WERI-Rb-1 (cell line): ENCODE results near the gene ATP5IF1.
A peak's percentile ranks its signal among the peaks of the same experiment; 100 is the strongest.

Experiments
- DNase-seq: peaks from one replicate; pipeline ENCODE4 v3.0.0-alpha.2; 2020
- H3K27ac ChIP-seq: fragments of 250-450 bp; sonication (Bioruptor Pico); 2 replicates; pipeline ENCODE4 v1.5.1; 2020; ENCODE audit warnings: mild to moderate bottlenecking, moderate library complexity
- H3K27me3 ChIP-seq: fragments of 250-450 bp; sonication (Bioruptor Pico); 2 replicates; pipeline ENCODE4 v1.5.1; 2021; ENCODE audit warnings: mild to moderate bottlenecking, low read depth, moderate library complexity; ENCODE audit not compliant: insufficient read depth, severe bottlenecking
- H3K36me3 ChIP-seq: fragments of 250-450 bp; sonication (Bioruptor Pico); 2 replicates; pipeline ENCODE4 v1.5.1; 2020; ENCODE audit warnings: mild to moderate bottlenecking, moderate library complexity
- H3K4me3 ChIP-seq: 2 replicates; pipeline ENCODE4 v1.5.1; 2011; ENCODE audit warnings: low read depth, mild to moderate bottlenecking, control low read depth, low read length
- H3K9me3 ChIP-seq: fragments of 250-450 bp; sonication (Bioruptor Pico); 2 replicates; pipeline ENCODE4 v1.5.1; 2021; ENCODE audit warnings: mild to moderate bottlenecking, moderate library complexity; ENCODE audit not compliant: severe bottlenecking
- TF ChIP-seq, protein P1 (sequence below): IDR thresholded peaks from 2 replicates; pipeline ENCODE4 v1.5.1; 2011; ENCODE audit warnings: low read depth, mild to moderate bottlenecking, control low read depth, inconsistent platforms, low read length

The ATP5IF1 gene

DNA sequence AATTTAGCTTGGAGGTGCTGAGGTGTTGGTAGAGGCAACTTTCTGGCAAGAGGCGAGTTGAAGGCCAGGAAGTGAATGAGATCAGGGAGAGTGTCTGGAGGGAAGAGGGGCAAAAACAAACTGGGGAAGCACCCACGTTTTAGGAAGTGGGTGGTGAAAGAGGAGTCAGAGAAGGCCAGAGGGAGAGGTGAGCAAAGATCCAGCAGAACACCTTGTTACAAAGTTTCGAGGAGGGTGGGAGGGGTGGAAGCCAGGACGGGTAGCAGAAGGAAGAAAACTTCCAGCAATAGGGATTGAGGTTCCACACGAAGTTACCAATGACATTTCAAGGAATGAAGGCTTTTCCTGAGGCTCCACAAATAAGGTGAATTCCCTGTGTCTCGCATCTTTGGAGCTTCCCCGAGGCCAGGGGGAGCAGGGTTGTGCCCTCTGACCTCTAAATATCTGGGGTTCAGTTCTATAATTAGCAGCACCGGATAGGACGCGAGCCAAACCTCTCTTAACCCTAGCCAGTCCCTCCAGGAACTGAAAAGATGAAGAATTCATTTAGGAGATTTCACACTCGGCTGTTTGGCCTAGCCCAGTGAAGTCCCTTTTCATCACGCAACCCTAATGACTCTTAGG, 22.8 kb downstream of the ATP5IF1 start:
- H3K27me3 ChIP-seq, result no peaks in the 10 kb centered on the region
- H3K36me3 ChIP-seq, result no peaks in the 10 kb centered on the region
- peak overlapping the region; percentile 32 for H3K27ac ChIP-seq
- DNase-seq, result no peak
- H3K9me3 ChIP-seq, result no peaks in the 10 kb centered on the region
- TF ChIP-seq, protein P1, sequence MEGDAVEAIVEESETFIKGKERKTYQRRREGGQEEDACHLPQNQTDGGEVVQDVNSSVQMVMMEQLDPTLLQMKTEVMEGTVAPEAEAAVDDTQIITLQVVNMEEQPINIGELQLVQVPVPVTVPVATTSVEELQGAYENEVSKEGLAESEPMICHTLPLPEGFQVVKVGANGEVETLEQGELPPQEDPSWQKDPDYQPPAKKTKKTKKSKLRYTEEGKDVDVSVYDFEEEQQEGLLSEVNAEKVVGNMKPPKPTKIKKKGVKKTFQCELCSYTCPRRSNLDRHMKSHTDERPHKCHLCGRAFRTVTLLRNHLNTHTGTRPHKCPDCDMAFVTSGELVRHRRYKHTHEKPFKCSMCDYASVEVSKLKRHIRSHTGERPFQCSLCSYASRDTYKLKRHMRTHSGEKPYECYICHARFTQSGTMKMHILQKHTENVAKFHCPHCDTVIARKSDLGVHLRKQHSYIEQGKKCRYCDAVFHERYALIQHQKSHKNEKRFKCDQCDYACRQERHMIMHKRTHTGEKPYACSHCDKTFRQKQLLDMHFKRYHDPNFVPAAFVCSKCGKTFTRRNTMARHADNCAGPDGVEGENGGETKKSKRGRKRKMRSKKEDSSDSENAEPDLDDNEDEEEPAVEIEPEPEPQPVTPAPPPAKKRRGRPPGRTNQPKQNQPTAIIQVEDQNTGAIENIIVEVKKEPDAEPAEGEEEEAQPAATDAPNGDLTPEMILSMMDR, result no peak
- no peak overlapping the region for H3K4me3 ChIP-seq

DNA sequence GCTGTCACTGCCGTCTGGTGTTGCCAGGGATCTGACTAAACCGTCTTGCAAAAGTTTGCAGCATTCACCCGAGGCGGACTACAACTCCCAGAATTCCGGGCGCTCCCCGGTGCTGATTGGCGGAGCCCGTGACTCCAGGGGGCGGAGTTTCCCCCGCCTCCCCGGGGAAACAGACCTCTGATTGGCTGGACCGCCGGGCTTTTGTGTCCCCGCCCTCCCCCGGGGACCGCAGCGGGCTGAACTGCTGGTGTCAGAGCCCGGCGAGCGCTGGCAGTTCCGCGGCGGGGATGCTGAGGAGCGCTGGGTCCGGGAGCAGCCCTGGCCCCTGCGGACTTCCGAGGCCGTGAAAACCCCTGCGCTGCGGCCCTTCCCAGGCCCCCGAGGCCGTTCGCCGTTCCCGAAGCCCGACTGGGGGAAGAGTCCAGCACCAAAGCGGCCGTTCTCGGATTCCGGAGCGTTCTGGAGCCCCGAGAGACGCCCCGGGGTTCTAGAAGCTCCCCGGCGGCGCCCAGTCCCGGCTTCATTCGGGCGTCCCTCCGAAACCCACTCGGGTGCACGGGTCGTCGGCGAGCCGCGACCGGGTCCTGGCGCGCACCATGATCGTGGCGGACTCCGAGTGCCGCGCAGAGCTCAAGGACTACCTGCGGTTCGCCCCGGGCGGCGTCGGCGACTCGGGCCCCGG, 23.5 kb downstream of the ATP5IF1 start, which contains the start of gene SESN2:
Gene SESN2, plus strand, starts transcription at position 267 of the 682 bp plus-strand sequence. Its CDS starts 330 bp downstream, at position 597.
- Histone ChIP-seq H3K36me3 (no peaks in the 10 kb centered on the region), H3K27me3 (no peaks in the 10 kb centered on the region), H3K27ac (peak within 1 kb of the TSS; percentile 86), H3K4me3 (peak within 1 kb of the TSS; percentile 78), H3K9me3 (no peaks in the 10 kb centered on the region)
- DNase-seq, result peak; percentile 98
- TF ChIP-seq, protein P1, result no peak

DNA sequence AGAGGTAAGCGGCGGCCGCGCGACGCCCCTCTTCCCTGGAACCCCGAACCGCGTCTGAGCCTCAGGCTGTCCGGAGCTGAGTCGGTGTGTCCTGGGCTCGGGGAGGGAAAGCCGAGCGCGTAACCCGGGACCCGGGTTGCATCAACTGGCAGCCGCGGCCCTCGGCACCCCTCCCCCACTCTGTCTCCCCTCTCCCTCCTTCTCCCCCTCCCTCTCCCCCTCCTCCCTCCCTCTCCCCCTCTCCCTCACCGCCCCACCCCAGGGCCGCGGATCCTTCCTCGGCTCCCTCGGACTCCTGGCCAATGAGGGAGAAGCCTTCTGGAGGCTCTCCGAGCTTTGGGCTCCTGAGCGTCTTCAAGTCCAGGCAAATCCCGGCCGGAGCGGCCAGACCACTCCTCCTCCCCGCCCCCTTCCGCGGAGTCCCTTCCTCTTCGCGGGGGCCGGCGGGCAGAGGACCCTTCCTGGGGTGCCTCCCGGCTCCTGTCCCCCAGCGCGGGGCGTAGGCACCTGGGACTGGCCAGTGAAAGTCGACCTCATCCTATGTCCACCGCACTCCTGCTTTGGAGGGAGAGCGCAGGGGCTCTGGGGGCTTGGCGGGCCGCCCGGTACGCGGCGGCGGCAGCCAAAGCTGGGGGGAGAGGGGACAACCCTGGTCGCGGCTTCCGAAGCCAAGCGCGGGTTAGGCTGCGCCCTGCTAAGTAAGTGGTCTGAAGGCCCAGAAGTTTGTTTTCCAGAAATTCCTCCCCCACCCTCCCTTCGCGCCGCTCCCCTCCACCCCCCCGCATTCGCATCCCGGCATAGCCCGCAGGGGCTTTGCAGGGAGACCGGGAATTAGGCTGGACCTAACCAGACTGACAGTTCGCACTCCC, 24.2 kb downstream of the ATP5IF1 start:
- Histone ChIP-seq H3K27me3 (no peaks in the 10 kb centered on the region), H3K36me3 (no peaks in the 10 kb centered on the region), H3K4me3 (peak overlapping the region; percentile 78), H3K9me3 (no peaks in the 10 kb centered on the region), H3K27ac (peak overlapping the region; percentile 86)
- peak; percentile 85 for DNase-seq
- TF ChIP-seq, protein P1, result no peak

DNA sequence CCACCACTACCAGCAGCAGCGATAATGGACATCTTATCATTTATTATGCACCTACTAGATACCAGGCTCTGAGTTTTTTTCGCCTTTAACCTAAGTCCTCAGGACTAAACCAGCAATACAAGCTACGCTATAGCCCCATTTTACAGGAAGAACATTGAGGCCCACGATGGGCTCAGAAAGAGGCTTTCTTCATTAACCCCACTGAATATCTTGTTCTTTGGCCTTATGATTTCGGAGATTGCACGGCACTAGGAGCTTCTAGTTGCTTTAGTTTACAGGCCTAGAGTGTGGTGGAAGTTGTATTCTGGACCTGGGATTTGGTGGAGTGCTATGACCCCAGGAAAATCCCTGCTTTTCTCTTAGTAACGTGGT, 24.9 kb downstream of the ATP5IF1 start:
- DNase-seq, result no peak
- Histone ChIP-seq H3K4me3 (peak overlapping the region; percentile 78), H3K36me3 (no peaks in the 10 kb centered on the region), H3K9me3 (no peaks in the 10 kb centered on the region), H3K27ac (no peak overlapping the region), H3K27me3 (no peaks in the 10 kb centered on the region)
- TF ChIP-seq, protein P1, result no peak

DNA sequence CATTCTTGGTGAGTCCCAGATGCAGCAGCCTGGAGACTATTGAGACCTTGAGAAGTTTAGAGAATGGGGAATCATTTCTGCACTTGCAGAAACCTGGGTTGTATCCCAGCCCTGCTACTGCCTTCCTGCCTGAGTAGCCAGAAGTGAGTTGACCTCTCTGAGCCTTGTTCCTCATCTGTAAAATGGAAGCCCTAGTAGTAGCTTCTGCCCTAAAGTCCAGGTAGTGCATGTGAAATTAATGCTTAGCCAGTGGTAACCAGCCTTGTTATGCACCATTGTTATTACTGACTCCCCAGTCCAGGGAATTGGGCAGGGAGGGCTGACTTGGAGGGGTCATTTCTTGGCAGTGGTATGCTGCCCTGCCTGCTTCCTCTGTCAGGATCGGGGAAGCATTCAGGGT, 29.0 kb downstream of the ATP5IF1 start:
- Histone ChIP-seq H3K27ac (no peak overlapping the region), H3K27me3 (no peaks in the 10 kb centered on the region), H3K9me3 (no peaks in the 10 kb centered on the region), H3K36me3 (peaks cover 8% of the 10 kb centered on the region), H3K4me3 (no peak overlapping the region)
- TF ChIP-seq, protein P1, result no peak
- DNase-seq, result no peak
